Ureter (tissue), 1 donor: Measurements from ENCODE around the gene PLXDC2. TPM values are rescaled to one million over a fixed set of nuclear protein-coding genes. Genes with fewer than 3 reads are reported as not detected.

Experiments used
- DNase-seq: peaks from one replicate; pipeline ENCODE4 v3.0.0-alpha.2; 2020; ENCODE audit warnings: low spot score
- total RNA-seq: library from RNA; stranded (reverse); gene quantifications from one replicate; pipeline ENCODE4 v1.2.4, GENCODE V29; 2023
- donor health status: DM: yes; HTN: yes; CAD: no.

The PLXDC2 gene
- total RNA-seq, 1 donor from 2014 or later = 48.7 TPM

DNA sequence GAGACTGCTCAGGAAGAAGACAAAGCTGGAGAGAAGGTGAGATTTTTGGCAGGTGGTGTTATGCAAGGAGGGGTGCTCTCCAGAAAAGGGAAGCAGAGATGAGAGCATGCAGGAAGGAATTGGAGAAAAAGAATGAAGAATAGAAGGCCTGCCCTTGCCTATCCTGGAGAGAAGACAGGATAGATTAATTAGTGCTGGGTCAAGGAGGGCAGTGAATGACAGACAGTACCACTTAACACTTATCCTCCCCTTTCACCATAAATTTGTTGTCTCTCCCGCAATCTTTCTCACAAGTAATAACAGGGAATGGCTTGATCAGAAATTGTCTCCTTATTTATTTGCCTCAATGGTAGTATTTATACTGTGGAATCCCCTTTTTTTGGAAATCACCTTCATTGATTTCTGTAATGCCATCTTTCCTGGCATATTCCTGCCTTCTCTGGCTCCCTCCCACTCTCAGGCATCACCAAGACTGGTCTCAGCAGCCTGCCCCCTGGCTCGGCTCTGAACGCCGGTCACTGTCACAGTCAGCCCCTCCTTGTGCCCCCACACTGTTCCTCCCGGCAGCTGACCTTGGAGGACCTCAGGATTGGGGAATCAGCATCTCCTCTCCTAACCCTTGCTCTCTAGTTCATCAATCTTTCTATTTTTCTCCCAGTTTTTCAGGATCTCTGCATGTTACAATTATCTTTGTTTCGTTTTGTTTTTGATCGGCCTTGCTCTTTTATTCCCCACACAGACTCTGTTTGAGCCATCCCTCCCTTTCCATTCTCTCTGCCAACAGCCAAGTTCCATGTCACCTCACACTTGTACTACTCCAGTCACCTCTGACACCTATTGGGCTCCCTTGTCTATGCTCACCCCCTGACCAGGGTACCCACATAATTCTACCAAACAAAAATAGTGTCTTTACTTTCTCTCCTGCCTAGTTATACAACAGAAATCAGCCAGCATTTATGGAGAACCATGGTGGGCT lies 294.2 kb downstream of the PLXDC2 start:
- no peak for DNase-seq

GRCh38 chr10:20114179-20114578 lies 297.9 kb downstream of the PLXDC2 start:
- no peak for DNase-seq

- DNase-seq = no peak
These were observed 299.7 kb downstream of the PLXDC2 start for GRCh38 chr10:20115894-20116293.

DNA sequence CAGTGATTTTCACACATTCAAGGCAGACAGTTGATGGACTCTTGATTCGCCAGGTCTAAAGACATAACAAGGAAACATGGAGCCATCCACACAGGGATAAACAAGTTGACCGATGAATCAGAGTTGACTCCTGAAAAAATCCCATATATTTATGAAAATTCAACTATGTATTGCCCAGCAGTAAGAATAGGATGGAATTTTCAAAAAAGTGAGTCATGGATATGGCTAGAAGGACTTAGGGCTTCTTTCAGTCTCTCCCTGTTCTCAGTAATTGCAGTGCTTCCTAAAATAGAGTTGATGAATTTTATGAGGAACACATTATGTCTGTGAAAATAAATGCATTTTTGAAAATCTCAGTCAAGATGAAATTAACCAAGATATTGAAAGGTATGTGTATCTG lies 301.2 kb downstream of the PLXDC2 start:
- DNase-seq = no peak

DNA sequence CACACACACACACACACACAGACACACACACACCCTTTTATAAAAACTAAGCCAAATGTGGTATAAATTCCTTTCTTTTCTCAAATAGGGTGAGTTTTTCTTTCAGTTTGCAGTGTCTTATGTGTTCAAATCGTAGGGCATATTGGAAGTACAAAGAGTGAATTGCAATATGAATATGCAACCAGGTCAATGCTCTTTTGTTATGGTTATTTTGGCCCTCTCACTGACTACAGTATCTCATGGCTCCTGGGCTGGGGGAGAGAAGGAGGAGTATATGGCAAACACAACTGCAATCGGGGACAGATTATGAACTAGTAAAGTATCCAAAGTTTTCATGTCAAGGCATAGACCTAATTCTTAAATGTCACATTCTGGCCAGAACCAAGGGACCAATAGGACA lies 301.9 kb downstream of the PLXDC2 start:
- no peak for DNase-seq

DNA sequence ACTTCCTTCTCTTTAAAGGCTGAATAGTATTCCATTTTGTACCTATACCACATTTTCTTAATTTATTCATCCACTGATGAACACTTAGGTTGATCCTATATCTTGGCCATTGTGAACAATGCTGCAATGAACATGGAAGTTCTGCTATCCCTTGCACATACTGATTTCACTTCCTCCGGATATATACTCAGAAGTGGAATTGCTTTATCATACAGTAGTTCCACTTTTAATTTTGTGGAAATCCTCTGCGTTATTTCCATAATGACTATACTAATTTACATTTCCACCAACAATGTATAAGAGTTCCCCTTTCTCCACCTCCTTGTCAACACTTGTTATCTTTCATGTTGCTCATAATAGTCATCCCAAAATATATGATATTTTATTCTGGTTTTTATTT lies 312.6 kb downstream of the PLXDC2 start:
- no peak for DNase-seq

DNA sequence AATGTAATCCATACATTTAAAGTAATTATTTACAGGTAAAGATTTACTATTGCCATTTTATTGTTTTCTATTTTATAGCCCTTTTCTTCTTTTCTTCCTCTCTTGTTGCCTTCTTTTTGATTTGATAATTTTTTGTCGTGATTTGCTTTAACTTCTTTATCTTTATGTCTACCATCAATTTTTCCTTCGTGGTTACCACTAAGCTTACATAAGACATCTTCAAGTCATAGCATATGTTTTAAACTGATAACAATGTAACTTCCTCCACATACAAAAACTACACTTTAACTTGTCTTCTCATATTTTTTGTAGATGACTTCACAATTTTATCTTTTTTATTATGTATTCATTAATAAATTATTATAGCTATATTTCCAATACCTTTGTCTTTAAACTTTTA lies 316.6 kb downstream of the PLXDC2 start:
- DNase-seq = no peak

DNA sequence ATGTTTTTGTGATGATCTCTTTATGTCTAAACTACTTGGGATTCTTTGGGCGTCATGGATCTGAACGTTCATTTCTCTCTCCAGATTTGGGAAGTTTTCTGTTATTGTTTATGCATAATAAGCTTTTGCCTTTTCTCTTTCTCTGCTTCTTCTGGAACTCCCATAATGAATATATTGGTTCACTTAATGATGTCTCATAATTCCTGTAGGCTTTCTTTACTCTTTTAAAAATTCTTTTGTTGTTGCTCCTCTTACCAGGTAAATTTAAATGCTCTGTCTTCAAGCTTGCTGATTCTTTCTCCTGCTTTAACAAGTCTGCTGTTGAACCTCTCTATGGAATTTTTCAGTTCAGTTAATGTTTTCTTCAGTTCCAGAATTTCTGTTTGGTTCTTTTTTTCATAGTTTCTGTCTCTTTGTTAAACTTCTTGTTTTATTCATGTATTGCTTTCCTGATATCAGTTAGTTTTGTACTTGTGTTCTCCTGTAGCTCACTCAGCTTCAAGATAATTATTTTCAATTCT lies 317.5 kb downstream of the PLXDC2 start:
- DNase-seq = no peak

- no peak for DNase-seq
These were observed 326.1 kb downstream of the PLXDC2 start for GRCh38 chr10:20142311-20142710.

- no peak for DNase-seq
These were observed 328.0 kb downstream of the PLXDC2 start for GRCh38 chr10:20144268-20144667.

- DNase-seq = no peak
These were observed 329.8 kb downstream of the PLXDC2 start for GRCh38 chr10:20146004-20146403.

DNA sequence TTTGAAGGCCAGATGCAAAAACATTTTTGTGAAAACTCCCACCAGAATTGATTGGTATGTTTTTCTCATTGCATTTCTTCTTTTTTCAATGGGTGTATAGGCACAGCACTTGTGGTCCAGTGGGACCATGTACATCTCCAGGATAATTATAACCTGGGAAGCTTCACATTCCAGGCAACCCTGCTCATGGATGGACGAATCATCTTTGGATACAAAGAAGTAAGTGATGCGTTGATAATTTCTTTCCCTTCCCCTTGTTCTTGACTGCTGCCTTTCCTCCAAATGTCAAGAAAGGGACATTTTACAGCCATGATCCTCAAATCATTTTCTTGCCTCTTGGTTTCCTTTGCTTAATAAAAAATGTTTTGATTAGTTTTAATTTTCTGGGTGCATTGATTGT lies 331.5 kb downstream of the PLXDC2 start:
- DNase-seq = no peak

DNA sequence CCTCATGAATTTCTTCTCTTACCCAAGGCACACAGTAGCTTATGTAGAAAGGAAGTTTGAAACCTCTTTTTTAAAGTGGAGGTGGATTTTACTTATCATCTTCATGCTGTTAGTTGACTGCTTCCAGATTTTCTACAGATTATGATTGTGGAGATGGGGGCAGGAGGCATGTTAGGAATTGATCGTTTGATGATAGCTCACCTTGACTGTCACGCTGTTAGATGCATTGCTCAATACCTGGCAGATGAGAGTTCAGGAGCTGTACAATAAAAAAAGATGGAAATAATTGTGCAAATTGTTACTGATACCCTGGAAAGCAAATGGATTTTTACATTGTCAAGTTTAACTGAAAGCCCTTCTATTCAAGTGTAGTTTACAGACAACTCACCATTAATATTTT lies 340.3 kb downstream of the PLXDC2 start:
- no peak for DNase-seq

DNA sequence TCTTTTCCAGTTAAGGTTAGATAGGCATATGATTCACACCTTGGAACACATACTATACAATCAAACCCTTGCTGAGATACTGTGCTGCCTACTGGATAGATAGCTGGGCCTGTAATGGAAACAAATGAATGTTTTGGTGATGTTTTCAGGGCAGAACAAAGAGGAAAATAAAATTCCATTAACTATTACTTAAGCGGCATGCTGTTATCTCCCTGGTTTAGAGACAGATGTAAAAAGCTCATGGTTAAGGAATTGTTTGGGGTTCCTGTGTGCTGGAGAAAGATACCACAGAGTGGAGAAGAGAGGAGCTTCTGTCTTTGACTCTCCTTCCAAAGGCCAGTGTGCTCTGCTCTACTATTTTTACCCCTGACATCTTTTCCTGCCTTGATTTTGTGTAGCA lies 341.1 kb downstream of the PLXDC2 start:
- no peak for DNase-seq

GRCh38 chr10:20158086-20158485 lies 341.9 kb downstream of the PLXDC2 start:
- no peak for DNase-seq

DNA sequence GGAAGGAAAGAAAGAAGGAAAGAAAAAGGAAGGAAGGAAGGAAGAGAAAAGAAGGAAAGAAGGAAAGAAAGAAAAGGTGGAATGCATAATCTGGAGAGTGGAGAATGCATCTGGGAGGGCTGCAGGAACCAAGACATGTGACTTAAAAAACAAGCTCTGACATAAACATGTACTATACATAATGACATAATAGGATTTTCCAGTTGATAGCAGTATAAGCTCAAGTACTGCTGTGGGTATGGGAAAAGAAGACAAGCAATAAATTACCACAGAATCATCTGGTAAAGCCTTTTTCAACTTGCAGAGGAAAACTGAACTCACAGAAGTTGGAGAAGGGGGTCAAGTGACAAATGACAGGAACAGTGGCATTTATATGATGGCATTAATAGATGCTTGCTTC lies 345.9 kb downstream of the PLXDC2 start:
- DNase-seq = no peak

GRCh38 chr10:20166096-20166675 lies 350.0 kb downstream of the PLXDC2 start:
- no peak for DNase-seq

GRCh38 chr10:20170661-20171060 lies 354.4 kb downstream of the PLXDC2 start:
- no peak for DNase-seq

DNA sequence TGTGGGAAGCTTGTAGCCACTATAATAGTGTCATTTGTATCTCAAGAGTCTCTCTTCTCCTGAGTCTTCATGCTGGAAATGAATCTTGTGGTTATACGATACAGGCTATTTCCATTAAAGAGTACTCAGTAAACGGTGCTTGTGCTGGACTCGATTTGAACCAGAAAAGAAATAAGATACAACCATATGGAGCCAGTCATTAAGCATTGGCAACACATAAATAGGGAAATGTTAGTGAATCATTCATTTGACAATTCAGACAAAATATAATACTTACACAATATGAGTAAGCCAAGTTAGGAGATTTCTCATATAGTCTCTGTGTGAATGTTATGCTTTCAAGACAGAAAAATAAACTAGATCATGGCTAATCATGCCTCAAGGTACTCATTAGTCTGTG lies 356.8 kb downstream of the PLXDC2 start:
- no peak for DNase-seq

- DNase-seq = no peak
These were observed 359.5 kb downstream of the PLXDC2 start for GRCh38 chr10:20175719-20176118.

DNA sequence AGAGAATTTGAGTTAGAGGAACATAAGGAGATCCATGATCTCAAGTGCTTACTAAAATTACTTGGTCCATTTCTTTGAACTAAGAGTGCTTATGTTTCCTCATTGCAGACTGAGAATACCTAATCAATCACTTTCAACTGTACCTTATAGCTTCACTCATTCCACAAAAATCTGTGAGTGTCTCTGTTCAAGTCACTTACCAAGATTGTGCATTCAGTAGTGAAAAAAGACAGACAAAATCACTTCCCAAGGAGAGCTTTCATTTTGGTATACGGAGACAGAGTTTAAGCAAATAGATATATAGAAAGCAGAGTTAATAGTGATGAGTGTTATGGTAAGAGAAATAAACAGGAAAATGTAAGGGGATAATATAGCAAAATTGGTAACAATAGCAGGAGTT lies 364.5 kb downstream of the PLXDC2 start:
- no peak for DNase-seq

DNA sequence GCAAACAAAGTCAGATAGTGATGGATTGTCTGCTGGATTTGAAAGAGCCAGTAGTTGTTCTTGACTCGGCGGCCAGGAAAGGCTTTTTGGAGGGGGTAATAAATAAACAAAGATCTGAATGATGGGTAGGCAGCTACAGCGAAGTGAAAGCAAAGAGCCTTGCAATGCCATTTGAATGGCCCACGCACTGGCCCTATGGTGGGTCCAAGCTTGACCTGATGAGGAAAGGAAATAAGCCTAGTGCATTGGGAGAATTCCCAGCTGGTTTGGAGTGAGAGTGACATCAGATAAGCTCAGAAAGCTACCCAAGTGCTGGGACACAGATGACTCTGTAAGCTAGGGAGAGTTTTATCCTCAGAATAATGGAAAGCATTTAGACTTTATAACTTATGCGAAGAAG lies 365.2 kb downstream of the PLXDC2 start:
- DNase-seq = no peak

GRCh38 chr10:20185116-20185515 lies 368.9 kb downstream of the PLXDC2 start:
- no peak for DNase-seq
